H1 (cell line): ENCODE measurements around the gene TGM1. TPM values are rescaled to one million over a fixed set of nuclear protein-coding genes. Genes with fewer than 3 reads are reported as not detected.

Experiments
- CTCF ChIA-PET: fragments of 300-600 bp; sonication (Branson Sonifier 250); formaldehyde crosslinking; loops from one replicate; lab custom pipeline; 2021; ENCODE audit not compliant: partially characterized antibody; lab: Charles Lee
- POLR2A ChIA-PET: fragments of 300-600 bp; sonication (Branson Sonifier 250); formaldehyde crosslinking; loops from one replicate; lab custom pipeline; 2021; ENCODE audit warnings: inconsistent platforms; ENCODE audit not compliant: partially characterized antibody; lab: Charles Lee
- DNase-seq, 2 experiments: peaks; one replicate each; pipeline versions ENCODE4 v3.0.0 to v3.0.0-alpha.2; 2010 to 2022; ENCODE audit warnings: low spot score in 2 of 2, low read depth in 1 of 2, mixed read lengths in 1 of 2
- FAIRE-seq: peaks from 2 replicates; lab custom pipeline; 2011; peaks lifted over from hg19 to GRCh38; lab: Jason Lieb, UNC
- H2AFZ ChIP-seq: 2 replicates; pipeline ENCODE4 v1.8.1; 2012; ENCODE audit warnings: low read length, inconsistent platforms
- H2AK5ac ChIP-seq: 2 replicates; pipeline ENCODE4 v1.6.1; 2013; ENCODE audit warnings: low read depth, low read length
- H2BK120ac ChIP-seq: replicated peaks from 2 replicates; pipeline ENCODE3; 2013; ENCODE audit warnings: low read depth, low read length, inconsistent platforms
- H2BK12ac ChIP-seq: 2 replicates; pipeline ENCODE4 v1.6.1; 2013; ENCODE audit warnings: low read depth, low read length
- H2BK15ac ChIP-seq: 2 replicates; pipeline ENCODE4 v1.6.1; 2013; ENCODE audit warnings: low read length
- H2BK20ac ChIP-seq: 2 replicates; pipeline ENCODE4 v1.6.1; 2013; ENCODE audit warnings: low read length
- H2BK5ac ChIP-seq: 2 replicates; pipeline ENCODE4 v1.6.1; 2013; ENCODE audit warnings: low read depth, low read length
- H3K14ac ChIP-seq: 2 replicates; pipeline ENCODE4 v1.6.1; 2013; ENCODE audit warnings: inconsistent platforms; ENCODE audit not compliant: insufficient read length
- H3K18ac ChIP-seq: 2 replicates; pipeline ENCODE4 v1.6.1; 2013; ENCODE audit warnings: low read length; ENCODE audit errors: extremely low read depth
- H3K23ac ChIP-seq: 2 replicates; pipeline ENCODE4 v1.6.1; 2013; ENCODE audit warnings: inconsistent platforms; ENCODE audit not compliant: insufficient read length
- H3K23me2 ChIP-seq: 2 replicates; pipeline ENCODE4 v1.6.1; 2013; ENCODE audit warnings: low read depth, low read length
- H3K27ac ChIP-seq: 2 replicates; pipeline ENCODE4 v1.6.1; 2011; ENCODE audit warnings: low read depth, low read length, inconsistent platforms
- H3K27me3 ChIP-seq, 4 experiments: replicated peaks in 1 of 4; 1 replicate in 1 of 4; 2 replicates in 3 of 4; pipeline versions ENCODE4 v1.6.1 to v1.8.1; 2011 to 2013; ENCODE audit warnings: low read length in 3 of 4, mild to moderate bottlenecking in 3 of 4, inconsistent platforms in 2 of 4, mixed read lengths in 2 of 4, moderate library complexity in 1 of 4; ENCODE audit not compliant: control insufficient read depth in 3 of 4, insufficient read depth in 3 of 4; ENCODE audit errors: extremely low read depth in 1 of 4
- H3K36me3 ChIP-seq, 4 experiments: 2 replicates each; pipeline versions ENCODE4 v1.6.1 to v1.8.1; 2011 to 2013; ENCODE audit warnings: mild to moderate bottlenecking in 4 of 4, low read length in 3 of 4, moderate library complexity in 2 of 4, control low read depth in 1 of 4, inconsistent platforms in 1 of 4; ENCODE audit not compliant: insufficient read depth in 4 of 4, control insufficient read depth in 2 of 4
- H3K4ac ChIP-seq: replicated peaks from 2 replicates; pipeline ENCODE3; 2013; ENCODE audit warnings: low read length, low read depth, mixed read lengths, inconsistent platforms; ENCODE audit not compliant: insufficient read length
- H3K4me1 ChIP-seq, 4 experiments: replicated peaks in 1 of 4; 1 replicate in 1 of 4; 2 replicates in 3 of 4; pipeline versions ENCODE4 v1.6.1 to v1.8.1; 2011 to 2013; ENCODE audit warnings: low read length in 3 of 4, inconsistent platforms in 2 of 4, mixed read lengths in 1 of 4; ENCODE audit not compliant: insufficient read depth in 4 of 4, control insufficient read depth in 3 of 4
- H3K4me2 ChIP-seq, 2 experiments: 2 replicates each; pipeline versions ENCODE4 v1.6.1 to v1.8.1; 2011 to 2013; ENCODE audit warnings: low read depth in 2 of 2, low read length in 2 of 2, control low read depth in 1 of 2, inconsistent platforms in 1 of 2, mild to moderate bottlenecking in 1 of 2; ENCODE audit not compliant: insufficient read depth in 1 of 2
- H3K4me3 ChIP-seq, 4 experiments: fragments of 200-600, 300-600 bp in 1 of 4; sonication (generic), shearing (Covaris generic), sonication (Bioruptor Twin) in 1 of 4; 2 replicates each; pipeline versions ENCODE4 v1.5.1 to v1.8.1; 2011 to 2016; ENCODE audit warnings: low read length in 4 of 4, low read depth in 3 of 4, control low read depth in 2 of 4, inconsistent platforms in 2 of 4, mild to moderate bottlenecking in 2 of 4, mixed read lengths in 1 of 4, moderate library complexity in 1 of 4; ENCODE audit not compliant: insufficient read depth in 2 of 4; ENCODE audit errors: extremely low read depth in 1 of 4
- H3K56ac ChIP-seq: replicated peaks from 2 replicates; pipeline ENCODE3; 2013; ENCODE audit warnings: low read depth, mild to moderate bottlenecking, mixed read lengths, low read length, inconsistent platforms; ENCODE audit not compliant: insufficient read length
- H3K79me1 ChIP-seq: 2 replicates; pipeline ENCODE4 v1.6.1; 2013; ENCODE audit warnings: low read depth, low read length, control low read depth
- H3K79me2 ChIP-seq, 2 experiments: 2 replicates each; pipeline versions ENCODE4 v1.6.1 to v1.8.1; 2012 to 2013; ENCODE audit warnings: low read length in 2 of 2, mild to moderate bottlenecking in 2 of 2, inconsistent platforms in 1 of 2; ENCODE audit not compliant: insufficient read depth in 2 of 2, control insufficient read depth in 1 of 2
- H3K9ac ChIP-seq, 4 experiments: replicated peaks in 1 of 4; 1 replicate in 1 of 4; 2 replicates in 3 of 4; pipeline versions ENCODE4 v1.6.1 to v1.8.1; 2011 to 2013; ENCODE audit warnings: low read depth in 3 of 4, low read length in 3 of 4, control low read depth in 2 of 4, mild to moderate bottlenecking in 2 of 4, moderate library complexity in 2 of 4, inconsistent platforms in 1 of 4; ENCODE audit errors: extremely low read depth in 1 of 4
- H3K9me3 ChIP-seq, 2 experiments: 2 replicates each; pipeline versions ENCODE4 v1.6.1 to v1.8.1; 2012 to 2013; ENCODE audit warnings: mild to moderate bottlenecking in 2 of 2, moderate library complexity in 2 of 2, control low read depth in 1 of 2, inconsistent platforms in 1 of 2, low read depth in 1 of 2, low read length in 1 of 2, mixed read lengths in 1 of 2; ENCODE audit not compliant: insufficient read depth in 2 of 2
- H4K20me1 ChIP-seq, 2 experiments: replicated peaks in 1 of 2; 2 replicates each; pipeline versions ENCODE3 to v1.8.1; 2011 to 2013; ENCODE audit warnings: inconsistent platforms in 2 of 2, low read length in 2 of 2, mild to moderate bottlenecking in 1 of 2; ENCODE audit not compliant: insufficient read depth in 2 of 2, control insufficient read depth in 1 of 2
- H4K5ac ChIP-seq: 2 replicates; pipeline ENCODE4 v1.6.1; 2013; ENCODE audit warnings: low read length, low read depth, mixed read lengths, inconsistent platforms; ENCODE audit not compliant: insufficient read length
- H4K8ac ChIP-seq: 2 replicates; pipeline ENCODE4 v1.8.0; 2013; ENCODE audit warnings: mild to moderate bottlenecking, moderate library complexity, low read length, inconsistent platforms; ENCODE audit not compliant: insufficient read depth; ENCODE audit errors: extremely low read depth
- H4K91ac ChIP-seq: replicated peaks from 2 replicates; pipeline ENCODE3; 2013; ENCODE audit warnings: low read length, mixed read lengths, inconsistent platforms; ENCODE audit not compliant: insufficient read length
- CHD1 ChIP-seq: IDR thresholded peaks from 2 replicates; pipeline ENCODE4 v1.6.1; 2012; ENCODE audit warnings: low read depth, low read length, improper control_type of control experiment
- CHD2 ChIP-seq: IDR thresholded peaks from 2 replicates; pipeline ENCODE4 v1.6.1; 2012; ENCODE audit warnings: low read length, improper control_type of control experiment
- FOSL1 ChIP-seq: IDR thresholded peaks from 2 replicates; pipeline ENCODE4 v1.6.1; 2011; ENCODE audit warnings: mild to moderate bottlenecking, low read depth, low read length, moderate library complexity; ENCODE audit not compliant: insufficient read depth
- NANOG ChIP-seq: IDR thresholded peaks from 2 replicates; pipeline ENCODE4 v1.6.1; 2011; ENCODE audit warnings: low read length, low read depth, mild to moderate bottlenecking, inconsistent platforms; ENCODE audit not compliant: insufficient read depth, poor library complexity, severe bottlenecking
- POLR2A ChIP-seq, 2 experiments: IDR thresholded peaks; 1 replicate in 1 of 2; 2 replicates in 1 of 2; pipeline ENCODE4 v1.6.1; 2011; ENCODE audit warnings: low read depth in 2 of 2, low read length in 2 of 2, mild to moderate bottlenecking in 2 of 2; ENCODE audit errors: control extremely low read depth in 1 of 2
- SAP30 ChIP-seq: fragments of 300-600 bp; sonication (generic); IDR thresholded peaks from 2 replicates; pipeline ENCODE4 v1.7.1; 2012; ENCODE audit warnings: low read length, moderate library complexity, mild to moderate bottlenecking, inconsistent platforms; ENCODE audit not compliant: insufficient read depth, insufficient replicate concordance
- SP1 ChIP-seq: IDR thresholded peaks from 2 replicates; pipeline ENCODE4 v1.6.1; 2011; ENCODE audit warnings: low read depth, low read length
- SP4 ChIP-seq: IDR thresholded peaks from 2 replicates; pipeline ENCODE4 v1.6.1; 2012; ENCODE audit warnings: low read length, inconsistent platforms
- WGBS, 2 experiments: shearing (Covaris generic) in 1 of 2; methylation state at CpG; one replicate each; pipeline versions ENCODE4 v1.1.6 to v1.1.7; 2013 to 2015; ENCODE audit warnings: low lambda C conversion rate in 2 of 2, mixed read lengths in 2 of 2, inconsistent platforms in 1 of 2, low coverage in 1 of 2, missing lambda C conversion rate in 1 of 2; ENCODE audit not compliant: insufficient replicate concordance in 2 of 2, insufficient coverage in 1 of 2, insufficient read length in 1 of 2; ENCODE audit errors: extremely low coverage in 1 of 2, missing lambda C conversion rate in 1 of 2; 5-methylcytosine and 5-hydroxymethylcytosine counted together
- polyA plus RNA-seq, 7 experiments: library from polyadenylated mRNA; depleted of rRNA in 3 of 7; stranded (reverse) in 5 of 7; unstranded in 2 of 7; fragments of >200 nt in 5 of 7; fragments of 200-250 nt in 2 of 7; gene quantifications; 1 replicate in 5 of 7; 2 replicates in 1 of 7; 4 replicates in 1 of 7; pipeline versions ENCODE4 v1.2.1 to v1.2.3, GENCODE V29; 2011 to 2013; ENCODE audit warnings: missing spikeins in 2 of 7, mixed read lengths in 2 of 7
- total RNA-seq: library from RNA; stranded (reverse); fragmentation: NEBNext Ultra II Directional; extraction: Animal tissue kit (Norgen Biotek cat#: 25700); gene quantifications from 2 replicates; pipeline ENCODE4 v1.2.1, GENCODE V29; 2021

TGM1 gene
- total and polyA plus RNA-seq, 2 of the 8 experiments (the other 6 are each of a cell fraction or from before 2014, with no cell fraction given) = 1.8 to 2.2 TPM

GRCh38 chr14:24235804-24236688, 26.9 kb downstream of the TGM1 start:
- Histone ChIP-seq H3K23me2 (peaks cover 11% of the 10 kb centered on the region), H3K4me1 (peaks cover 2 to 14% (median 4%) of the 10 kb centered on the region in 4 experiments; a peak in 5 of 7 replicates), H2AFZ (no peak overlapping the region), H3K14ac (no peak overlapping the region), H3K4me3 (no peak overlapping the region), H3K4me2 (no peak overlapping the region), H2BK20ac (no peak overlapping the region), H3K4ac (no peak overlapping the region), H3K79me1 (no peaks in the 10 kb centered on the region; the same call in none of the 2 replicates), H4K91ac (no peak overlapping the region), H3K36me3 (peaks cover 18 to 58% (median 48%) of the 10 kb centered on the region in 4 experiments), H4K20me1 (peaks cover 3 to 14% of the 10 kb centered on the region in 2 experiments), H3K9ac (no peak overlapping the region; a peak in 1 of 7 replicates), H3K79me2 (peaks cover under 1 to 22% of the 10 kb centered on the region in 2 experiments; a peak in 3 of 4 replicates), H2BK5ac (no peak overlapping the region), H3K23ac (no peak overlapping the region), H2BK15ac (no peak overlapping the region), H3K56ac (no peak overlapping the region), H2AK5ac (no peak overlapping the region), H3K9me3 (no peaks in the 10 kb centered on the region), H2BK12ac (no peak overlapping the region), H4K8ac (no peak overlapping the region)
- FAIRE-seq = no peak
- POLR2A ChIA-PET = interaction anchor here (0.7 to 5.1 kb wide), 8 partner anchors 10 to 1141 kb away, joined by 3 to 19 read pairs (median 4); partner anchors contain the start of genes ACIN1, C14orf119, MDP1 and RABGGTA
- WGBS, 2 experiments = 86% methylated on average over 5 of the region's 5 CpGs; no CpG with 5 or more reads in 1 of the 2 experiments
- no peak for DNase-seq
- CTCF ChIA-PET = interaction anchor here (1.3 to 1.9 kb wide), 6 partner anchors 20 to 96 kb away, joined by 3 to 8 read pairs (median 6); partner anchors contain the start of gene MDP1
- TF ChIP-seq NANOG (no peak), CHD1 (no peak), FOSL1 (no peak), SP1 (no peak), SAP30 (no peak), POLR2A (IDR thresholded peaks at IDR 0.05; ENCODE audit: control extremely low read depth in 1 of 2, low read depth in 2 of 2, low read length in 2 of 2) (no peak), SP4 (no peak), CHD2 (no peak)
- TF ChIP-seq, all 59 proteins: peak for 0
- no peak overlapping the region for H3K27ac ChIP-seq
- no peak overlapping the region for H4K5ac ChIP-seq
- H2BK120ac ChIP-seq = no peak overlapping the region
- no peaks in the 10 kb centered on the region; a peak in 1 of 7 replicates for H3K27me3 ChIP-seq
- H3K18ac ChIP-seq = no peak overlapping the region
